Pancreas (tissue), 10 donors: Measurements from ENCODE around the gene PDZD7. TPM values are rescaled to one million over a fixed set of nuclear protein-coding genes. Genes with fewer than 3 reads are reported as not detected.

Experiments
- ATAC-seq, 4 donors: fragments of 200-7000 bp; cut with Tn5 transposase; one replicate each; pipeline versions ENCODE4 v1.8.0 to v1.9.1; 2020; ENCODE audit warnings: mild to moderate bottlenecking in 4 of 4, moderate library complexity in 4 of 4
- DNase-seq, 6 donors: peaks; one replicate each; pipeline ENCODE4 v3.0.0-alpha.2; 2020
- FAIRE-seq: peaks from 2 replicates; lab custom pipeline; 2012; peaks lifted over from hg19 to GRCh38; lab: Jason Lieb, UNC
- H3K27ac ChIP-seq, 4 donors: fragments of 200-600 bp; sonication (generic); 1 replicate in 3 of 4; 2 replicates in 1 of 4; pipeline versions ENCODE4 v1.5.0 to v1.8.0; 2020
- H3K27me3 ChIP-seq, 4 donors: fragments of 200-600 bp; one replicate each; pipeline ENCODE4 v1.8.0; 2021
- H3K36me3 ChIP-seq, 3 donors: fragments of 200-600 bp; sonication (generic) in 1 of 3; one replicate each; pipeline versions ENCODE4 v1.5.0 to v1.8.0; 2020 to 2021
- H3K4me1 ChIP-seq, 3 donors: fragments of 200-600 bp; one replicate each; pipeline ENCODE4 v1.8.0; 2021
- H3K4me3 ChIP-seq, 4 donors: fragments of 200-600 bp; sonication (generic) in 2 of 4; one replicate each; pipeline versions ENCODE4 v1.5.0 to v1.8.0; 2020 to 2021
- H3K9me3 ChIP-seq, 4 donors: fragments of 200-600 bp; one replicate each; pipeline ENCODE4 v1.8.0; 2021
- WGBS, 2 donors: extraction: QIAGEN DNeasy Blood & Tissue Kit; methylation state at CpG; one replicate each; pipeline ENCODE4 v1.1.7; 2013; 5-methylcytosine and 5-hydroxymethylcytosine counted together
- intact Hi-C, 3 donors: fragments of 100-400 bp; cut with DNase I; formaldehyde crosslinking; loops; one replicate each; pipeline versions ENCODE4 v1.11.1 to v1.14.2; 2022
- polyA plus RNA-seq, 2 donors: library from polyadenylated mRNA; stranded (reverse); fragments of 200-250 nt; gene quantifications; one replicate each; pipeline ENCODE4 v1.2.3, GENCODE V29; 2013
- total RNA-seq, 6 donors: library from RNA; stranded (reverse); fragmentation: NEBNext Ultra II Directional in 4 of 6; extraction: Animal tissue kit (Norgen Biotek cat#: 25700) in 4 of 6; gene quantifications; one replicate each; pipeline versions ENCODE4 v1.2.1 to v1.2.4, GENCODE V29; 2021 to 2023
- TF ChIP-seq, protein P1 (sequence below), 4 donors: fragments of 200-600 bp; sonication (generic) in 3 of 4; IDR thresholded peaks; one replicate each; pipeline versions ENCODE4 v1.5.0 to v1.8.0; 2021; ENCODE audit warnings: antibody characterized with exemption in 4 of 4
- donor health status: healthy with polysubstance abuse.
- donor health status: DM: no; HTN: no; CAD: no; lungs with moderate emphysema.
- donor health status: DM: no; HTN: no; CAD: no.
- donor health status: control.
- donor health status: control.
- donor health status: Bipolar disorder and iron deficiency.
- donor health status: DM: yes; HTN: yes; CAD: no.
- donor health status: DM: no; HTN: no; CAD: no.
- donor health status: DM: no; HTN: no; CAD: no.
- donor health status: DM: yes; HTN: yes; CAD: no.

PDZD7 gene
- total and polyA plus RNA-seq, 8 donors: 0.18 to 0.99 (median 0.38) TPM

DNA sequence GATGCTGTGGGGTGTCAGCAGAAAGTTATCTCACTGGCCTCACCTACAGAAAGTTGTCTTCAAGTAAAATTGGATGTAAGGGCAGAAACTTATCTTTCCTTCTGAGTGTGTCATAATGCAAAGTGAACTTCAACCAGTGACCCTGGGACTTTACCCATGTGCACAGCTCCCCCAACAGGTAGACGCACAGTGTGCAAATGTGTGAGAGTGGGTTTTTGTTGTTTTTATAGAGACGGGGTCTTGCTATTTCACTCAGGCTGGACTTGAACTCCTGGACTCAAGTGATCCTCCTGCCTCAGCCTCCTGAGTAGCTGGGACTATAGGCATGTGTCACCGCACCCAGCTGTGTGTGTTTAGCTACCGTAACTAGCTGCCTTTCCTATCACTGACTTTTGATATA is 24.5 kb upstream of the PDZD7 start:
- 68 to 82% methylated on average over 4 of the region's 4 CpGs for WGBS, 2 donors
- TF ChIP-seq, protein P1, sequence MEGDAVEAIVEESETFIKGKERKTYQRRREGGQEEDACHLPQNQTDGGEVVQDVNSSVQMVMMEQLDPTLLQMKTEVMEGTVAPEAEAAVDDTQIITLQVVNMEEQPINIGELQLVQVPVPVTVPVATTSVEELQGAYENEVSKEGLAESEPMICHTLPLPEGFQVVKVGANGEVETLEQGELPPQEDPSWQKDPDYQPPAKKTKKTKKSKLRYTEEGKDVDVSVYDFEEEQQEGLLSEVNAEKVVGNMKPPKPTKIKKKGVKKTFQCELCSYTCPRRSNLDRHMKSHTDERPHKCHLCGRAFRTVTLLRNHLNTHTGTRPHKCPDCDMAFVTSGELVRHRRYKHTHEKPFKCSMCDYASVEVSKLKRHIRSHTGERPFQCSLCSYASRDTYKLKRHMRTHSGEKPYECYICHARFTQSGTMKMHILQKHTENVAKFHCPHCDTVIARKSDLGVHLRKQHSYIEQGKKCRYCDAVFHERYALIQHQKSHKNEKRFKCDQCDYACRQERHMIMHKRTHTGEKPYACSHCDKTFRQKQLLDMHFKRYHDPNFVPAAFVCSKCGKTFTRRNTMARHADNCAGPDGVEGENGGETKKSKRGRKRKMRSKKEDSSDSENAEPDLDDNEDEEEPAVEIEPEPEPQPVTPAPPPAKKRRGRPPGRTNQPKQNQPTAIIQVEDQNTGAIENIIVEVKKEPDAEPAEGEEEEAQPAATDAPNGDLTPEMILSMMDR (IDR thresholded peaks at IDR 0.05): no peak

GRCh38 chr10:101054876-101055275 is 23.9 kb upstream of the PDZD7 start:
- no peak for FAIRE-seq
- intact Hi-C loops: no loop called here

More for the DNA sequence above, 24.5 kb upstream of the PDZD7 start:
- DNase-seq: no peak
- ATAC-seq: no peak
- intact Hi-C loops: no loop called here
- H3K9me3 ChIP-seq: no peaks in the 10 kb centered on the region
- no peaks in the 10 kb centered on the region for H3K27me3 ChIP-seq
- no peak overlapping the region for H3K4me3 ChIP-seq
- H3K27ac ChIP-seq: no peak overlapping the region
- no peaks in the 10 kb centered on the region for H3K4me1 ChIP-seq
- H3K36me3 ChIP-seq: no peaks in the 10 kb centered on the region
- FAIRE-seq: no peak

DNA sequence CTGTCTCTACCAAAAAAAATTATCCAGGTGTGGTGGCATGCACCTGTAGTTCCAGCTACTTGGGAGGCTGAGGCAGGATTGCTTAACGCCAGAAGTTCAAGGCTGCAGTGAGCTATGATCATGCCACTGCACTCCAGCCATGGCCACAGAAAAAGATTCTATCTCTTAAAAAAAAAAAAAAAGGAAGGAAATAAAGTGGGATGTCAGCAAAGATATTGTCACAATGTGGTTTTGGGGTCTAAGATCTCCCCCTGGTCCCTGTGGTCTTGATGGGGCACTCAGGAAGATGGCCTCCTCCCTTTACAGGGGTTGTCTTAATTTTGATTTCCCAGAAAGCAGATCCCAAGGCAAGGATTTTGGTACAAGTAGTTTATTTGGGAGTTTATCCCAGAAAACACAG is 23.4 kb upstream of the PDZD7 start:
- Histone ChIP-seq H3K4me3 (no peak overlapping the region), H3K27me3 (peaks cover 0 to 4% (median under 1%) of the 10 kb centered on the region in 4 donors), H3K9me3 (no peaks in the 10 kb centered on the region), H3K4me1 (no peaks in the 10 kb centered on the region), H3K36me3 (no peaks in the 10 kb centered on the region), H3K27ac (no peak overlapping the region)
- DNase-seq (no peak), FAIRE-seq (no peak), ATAC-seq (no peak)
- WGBS, 2 donors: 86 to 92% methylated on average over 1 of the region's 1 CpG
- intact Hi-C loops: no loop called here
- TF ChIP-seq, protein P1 (IDR thresholded peaks at IDR 0.05): no peak

More at GRCh38 chr10:101054876-101055275, 23.9 kb upstream of the PDZD7 start:
- WGBS, 2 donors: 78 to 86% methylated on average over 5 of the region's 5 CpGs
- no peaks in the 10 kb centered on the region for H3K36me3 ChIP-seq
- H3K9me3 ChIP-seq: no peaks in the 10 kb centered on the region
- DNase-seq (no peak), ATAC-seq (no peak)
- H3K4me3 ChIP-seq: no peak overlapping the region
- H3K4me1 ChIP-seq: no peaks in the 10 kb centered on the region
- TF ChIP-seq, protein P1 (IDR thresholded peaks at IDR 0.05): no peak
- H3K27ac ChIP-seq: no peak overlapping the region
- H3K27me3 ChIP-seq: no peaks in the 10 kb centered on the region

GRCh38 chr10:101053516-101053915 is 22.6 kb upstream of the PDZD7 start:
- Histone ChIP-seq H3K36me3 (no peaks in the 10 kb centered on the region), H3K4me3 (no peak overlapping the region), H3K27ac (no peak overlapping the region), H3K27me3 (peaks cover 0 to 9% (median 1%) of the 10 kb centered on the region in 4 donors), H3K9me3 (no peaks in the 10 kb centered on the region), H3K4me1 (no peaks in the 10 kb centered on the region)
- TF ChIP-seq, protein P1 (IDR thresholded peaks at IDR 0.05): no peak
- no peak for FAIRE-seq
- intact Hi-C loops: no loop called here
- no peak for ATAC-seq
- no peak for DNase-seq

DNA sequence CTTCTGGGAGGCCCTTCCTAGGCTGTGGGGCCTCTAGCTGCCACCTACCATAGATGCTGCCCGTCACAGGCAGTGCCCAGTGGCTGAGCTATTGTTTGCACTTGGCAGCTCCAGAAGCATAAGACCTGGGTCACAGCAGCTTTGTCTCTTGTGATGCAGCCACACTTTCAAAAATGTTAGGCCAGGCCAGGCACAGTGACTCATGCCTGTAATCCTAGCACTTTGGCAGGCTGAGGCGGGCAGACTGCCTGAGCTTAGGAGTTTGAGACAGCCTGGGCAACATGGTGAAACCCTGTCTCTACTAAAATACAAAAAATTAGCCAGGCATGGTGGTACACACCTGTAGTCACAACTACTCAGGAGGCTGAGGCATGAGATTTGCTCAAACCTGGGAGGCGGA is 21.4 kb upstream of the PDZD7 start:
- WGBS, 2 donors: 91% methylated on average over 3 of the region's 3 CpGs
- ATAC-seq: no peak
- no peak overlapping the region for H3K27ac ChIP-seq
- no peak overlapping the region for H3K4me3 ChIP-seq
- peaks cover 0 to 9% (median 3%) of the 10 kb centered on the region in 4 donors for H3K27me3 ChIP-seq
- H3K4me1 ChIP-seq: no peaks in the 10 kb centered on the region
- no peak for FAIRE-seq
- TF ChIP-seq, protein P1 (IDR thresholded peaks at IDR 0.05): no peak
- intact Hi-C loops: no loop called here
- H3K9me3 ChIP-seq: no peaks in the 10 kb centered on the region
- DNase-seq: no peak
- H3K36me3 ChIP-seq: no peaks in the 10 kb centered on the region
